HTERT RPE-1 (cell line): ENCODE results near the gene NTN5.
"Not testable (repeated sequence)": the region's sequence is repeated elsewhere in the genome, so short reads cannot be mapped to it uniquely, and the experiment has no call there.

Experiments used
- in situ Hi-C: fragments of 300-500 bp; cut with MboI; formaldehyde crosslinking; loops from 4 replicates; pipeline ENCODE4 v1.14.3; 2020; ENCODE audit warnings: low sequenced_read_pairs

NTN5 gene

GRCh38 chr19:48670699-48671445 is 1.9 kb downstream of the NTN5 start:
- in situ Hi-C loops, result no loop called here

DNA sequence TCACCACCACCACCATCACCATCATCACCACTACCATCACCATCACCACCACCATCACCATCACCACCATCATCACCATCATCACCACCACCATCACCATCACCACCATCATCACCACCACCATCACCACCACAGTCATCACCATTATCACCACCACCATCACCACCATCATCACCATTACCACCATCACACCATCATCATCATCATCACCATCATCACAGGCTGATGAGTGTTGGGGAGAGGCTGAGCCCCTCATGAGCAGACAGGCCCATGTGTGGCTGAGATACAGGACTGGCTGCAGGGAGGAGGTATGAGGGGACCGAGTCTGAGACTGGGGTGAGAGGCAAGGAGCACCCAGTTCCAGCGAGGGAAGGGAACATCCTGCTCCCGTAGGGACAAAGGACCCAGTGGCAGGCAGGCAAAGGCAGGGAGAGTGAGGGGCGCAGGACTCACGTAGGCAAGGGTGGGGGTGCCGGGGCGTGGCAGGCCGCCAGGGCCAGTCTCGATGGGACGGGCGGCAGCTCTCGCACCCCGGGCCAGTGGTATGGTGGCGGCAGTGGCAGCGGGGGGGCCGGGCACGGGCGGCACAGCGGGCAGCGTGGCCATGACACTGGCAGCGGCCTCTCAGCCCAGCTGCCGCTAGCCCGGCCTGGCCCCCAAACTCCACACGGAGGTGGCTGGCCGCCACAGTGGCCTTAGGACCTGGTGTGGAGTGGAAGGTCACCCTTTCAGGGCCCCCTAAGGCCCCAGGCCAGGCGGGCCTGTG is 2.7 kb downstream of the NTN5 start:
- in situ Hi-C loops, result no loop called here

DNA sequence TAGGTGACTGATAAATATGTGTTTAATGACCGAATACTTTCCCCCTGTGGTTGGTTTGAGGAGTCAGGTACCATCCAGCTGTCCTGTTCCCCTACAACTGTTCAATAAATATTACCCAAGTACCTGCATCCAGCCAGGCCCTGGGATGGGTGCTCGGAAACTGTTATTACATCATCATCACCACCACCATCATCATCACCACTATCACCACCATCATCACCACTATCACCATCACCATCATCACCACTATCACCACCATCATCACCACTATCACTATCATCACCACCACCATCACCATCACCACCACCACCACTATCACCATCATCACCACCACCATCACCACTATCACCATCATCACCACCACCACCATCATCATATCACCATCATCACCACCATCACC is 4.1 kb downstream of the NTN5 start:
- in situ Hi-C loops, result no loop called here

GRCh38 chr19:48668332-48668731 is 4.5 kb downstream of the NTN5 start:
- in situ Hi-C loops, result no loop called here

DNA sequence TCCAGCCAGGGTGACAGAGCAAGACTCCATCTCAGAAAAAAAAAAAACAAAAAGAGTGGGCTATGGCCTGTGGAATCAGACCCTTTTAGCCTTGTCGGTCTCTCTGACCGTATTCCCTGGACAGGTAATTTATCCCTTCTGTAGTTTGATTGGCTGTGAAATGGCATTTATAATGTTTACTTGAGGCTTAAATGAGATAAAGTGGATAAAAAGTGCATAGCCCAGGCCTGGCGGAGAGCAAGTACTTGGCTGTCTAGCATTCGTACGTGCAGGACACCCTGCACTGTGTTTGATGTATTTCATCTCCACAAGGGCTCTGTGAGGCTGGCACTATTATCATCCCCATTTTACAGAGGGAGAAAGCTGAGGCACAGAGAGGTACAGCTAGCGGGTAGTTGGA is 7.0 kb downstream of the NTN5 start:
- in situ Hi-C loops, result no loop called here

- in situ Hi-C loops, result no loop called here
These were observed 8.3 kb downstream of the NTN5 start for GRCh38 chr19:48664476-48664875.

- in situ Hi-C loops, result no loop called here
These were observed 9.2 kb downstream of the NTN5 start for GRCh38 chr19:48663667-48664066.

- in situ Hi-C loops, result no loop called here
These were observed 11.1 kb downstream of the NTN5 start for GRCh38 chr19:48661711-48662090.

DNA sequence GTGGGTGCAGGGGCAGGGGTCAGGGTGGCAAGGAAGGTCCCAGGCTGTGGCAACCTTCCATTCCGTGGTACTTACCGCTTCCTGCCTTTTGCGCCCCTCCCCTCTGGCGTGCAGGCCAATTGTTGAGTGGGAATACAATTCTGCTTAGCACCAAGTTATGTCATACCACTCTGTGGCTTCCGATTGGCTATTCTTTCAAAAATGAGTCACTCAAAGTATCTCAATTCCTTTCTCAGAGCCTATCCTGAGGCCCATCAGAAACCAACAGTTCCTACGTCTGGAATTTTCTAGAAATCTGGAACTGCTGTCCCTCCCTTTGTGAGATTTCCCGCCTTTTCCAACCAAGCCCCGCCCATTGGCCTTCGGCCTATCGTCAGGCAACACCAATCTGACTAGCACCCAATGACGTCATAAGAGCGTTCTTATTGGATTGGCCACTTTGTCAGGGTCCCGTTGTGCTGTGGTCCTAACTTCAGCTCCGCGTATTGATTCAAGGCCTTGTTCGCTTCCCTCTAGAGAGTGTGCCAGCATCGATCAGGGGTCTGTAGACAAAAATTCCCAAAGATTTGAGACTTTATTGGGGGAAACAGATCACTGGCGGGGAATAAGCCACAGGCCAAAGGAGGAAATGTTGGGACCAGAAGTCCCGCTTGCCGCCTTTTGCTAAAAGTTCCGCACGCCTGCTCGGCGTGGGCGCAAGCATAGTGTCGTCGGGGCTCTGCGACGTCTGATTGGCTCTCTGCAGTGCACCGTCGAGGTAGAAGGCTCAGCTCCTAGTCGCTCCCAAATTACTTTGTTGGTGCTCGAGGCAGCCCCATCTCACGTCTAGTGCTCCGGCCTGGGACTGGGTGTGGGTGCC is 11.7 kb downstream of the NTN5 start:
- in situ Hi-C loops, result no loop called here

GRCh38 chr19:48659768-48660167 is 13.0 kb downstream of the NTN5 start:
- in situ Hi-C loops, result no loop called here

- in situ Hi-C loops, result no loop called here
These were observed 14.3 kb downstream of the NTN5 start for GRCh38 chr19:48658483-48658882.

- in situ Hi-C loops, result not testable (repeated sequence)
These were observed 15.0 kb downstream of the NTN5 start for GRCh38 chr19:48657828-48658227.

GRCh38 chr19:48656840-48657474 is 15.9 kb downstream of the NTN5 start:
- in situ Hi-C loops, result no loop called here

- in situ Hi-C loops, result no loop called here
These were observed 18.3 kb downstream of the NTN5 start for GRCh38 chr19:48654299-48655059.

DNA sequence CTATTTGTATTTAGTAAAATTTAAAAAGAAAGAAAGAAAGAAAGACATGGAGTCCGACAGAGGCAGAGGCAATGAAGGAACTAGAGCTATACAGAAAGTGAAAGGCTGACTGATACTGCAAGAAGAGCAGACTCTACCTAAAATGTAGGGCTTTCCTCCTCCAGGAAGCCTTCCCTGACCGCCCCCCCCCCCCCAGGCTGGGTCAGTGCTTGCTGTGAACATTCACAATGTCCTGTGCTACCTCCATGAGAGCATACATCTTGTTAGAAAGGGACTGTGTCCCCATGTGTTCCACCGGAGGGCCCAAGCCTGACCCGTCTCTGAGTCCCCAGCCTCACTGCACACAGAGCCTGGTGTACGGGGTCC is 21.2 kb downstream of the NTN5 start:
- in situ Hi-C loops, result no loop called here

- in situ Hi-C loops, result no loop called here
These were observed 21.7 kb downstream of the NTN5 start for GRCh38 chr19:48650974-48651682.

DNA sequence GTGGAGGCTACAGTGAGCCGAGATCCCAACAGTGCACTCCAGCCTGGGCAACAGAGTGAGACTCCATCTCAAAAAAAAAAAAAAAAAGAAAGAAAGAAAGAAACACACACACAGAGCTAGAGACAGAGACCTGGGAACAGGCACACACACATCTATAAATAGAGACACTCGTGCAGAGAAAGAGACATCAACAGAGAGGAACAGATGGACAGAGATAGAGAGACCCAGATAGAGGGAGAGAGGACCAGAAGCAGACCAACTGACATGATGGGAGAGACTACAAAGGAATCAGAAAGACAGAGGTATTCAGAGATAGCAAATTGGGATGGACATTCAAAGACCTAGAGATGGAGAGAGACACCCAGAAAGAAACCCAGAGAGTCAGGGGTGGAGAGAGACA is 24.7 kb downstream of the NTN5 start:
- in situ Hi-C loops, result no loop called here

DNA sequence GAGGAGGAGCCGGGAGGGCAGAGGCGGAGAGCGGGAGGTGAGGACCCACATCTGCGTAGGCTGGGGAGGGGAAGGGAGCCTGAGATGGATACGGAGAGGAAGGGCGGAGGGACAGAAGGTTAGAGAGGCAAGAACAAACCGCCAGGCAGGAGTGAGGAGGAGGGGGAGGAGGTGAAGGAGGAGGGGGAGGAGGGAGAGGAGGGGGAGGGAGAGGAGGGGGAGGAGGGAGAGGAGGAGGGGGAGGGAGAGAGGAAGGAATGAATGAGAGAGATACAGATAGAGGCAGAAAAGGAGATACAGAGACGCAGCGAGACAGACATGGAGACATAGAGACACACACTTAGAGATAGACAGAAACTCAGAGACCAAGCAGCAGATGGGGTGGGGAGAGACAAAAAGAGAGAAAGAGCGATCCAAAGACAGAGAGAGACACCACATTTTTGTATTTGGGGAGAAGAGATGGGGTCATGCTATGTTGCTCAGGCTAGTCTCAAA is 26.0 kb downstream of the NTN5 start:
- in situ Hi-C loops, result no loop called here

DNA sequence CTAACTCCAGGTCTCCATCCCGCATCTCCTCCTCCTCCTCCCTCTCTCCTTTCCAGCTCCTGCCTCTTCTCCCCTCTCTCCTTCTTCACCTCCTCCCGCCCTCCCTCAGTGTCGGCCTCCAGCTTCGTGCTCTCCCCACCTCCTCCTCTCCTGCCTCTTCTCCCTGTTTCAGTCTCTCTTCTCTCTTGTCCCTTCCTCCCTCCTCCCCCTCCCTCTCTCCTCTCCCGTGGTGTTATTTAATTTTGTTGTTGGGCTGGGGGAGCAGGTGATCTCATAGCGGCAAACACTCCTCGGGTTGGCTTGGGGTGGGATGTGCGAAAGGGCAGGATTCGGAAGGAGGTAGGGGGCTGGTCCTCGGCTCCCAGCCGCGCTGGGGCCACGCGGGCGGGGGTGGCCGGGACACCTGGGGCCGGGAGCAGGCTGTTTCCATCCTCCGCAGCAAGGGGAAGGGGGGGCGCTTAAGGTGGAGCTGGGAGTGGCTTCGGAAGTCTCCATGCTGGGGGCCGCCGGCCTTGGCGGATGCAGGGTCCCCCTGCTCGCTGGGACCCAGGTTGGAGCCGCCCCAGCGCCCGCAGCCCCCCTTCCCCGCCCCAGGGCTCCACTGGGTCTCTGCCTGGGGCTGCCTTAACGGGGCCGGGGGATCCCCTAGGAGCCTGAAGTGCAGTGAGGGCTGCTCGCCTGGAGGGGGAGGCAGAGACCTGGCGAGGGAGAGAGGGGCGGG is 26.7 kb downstream of the NTN5 start, which contains the start of gene CA11:
TSS of gene CA11 (minus strand) at position 187 of the 721 bp plus-strand sequence. CDS start 555 bp downstream, outside the sequence.
- in situ Hi-C loops, result no loop called here
